KMS-11 (cell line): ENCODE data around the gene SAMD8.
"Not testable (repeated sequence)": the region's sequence is repeated elsewhere in the genome, so short reads cannot be mapped to it uniquely, and the experiment has no call there.

ENCODE experiments used
- H2AFZ ChIP-seq: fragments of 200-600 bp; sonication (generic); 2 replicates; pipeline ENCODE4 v1.6.1; 2016; ENCODE audit warnings: antibody characterized with exemption, mixed run types, low read depth
- H3K27ac ChIP-seq: fragments of 200-600 bp; sonication (generic); 2 replicates; pipeline ENCODE4 v1.6.1; 2016; ENCODE audit warnings: mild to moderate bottlenecking, mixed run types
- H3K27me3 ChIP-seq: fragments of 200-600 bp; sonication (generic); 2 replicates; pipeline ENCODE4 v1.6.1; 2017; ENCODE audit warnings: mild to moderate bottlenecking, low read depth, mixed run types, moderate library complexity; ENCODE audit not compliant: insufficient read depth
- H3K36me3 ChIP-seq: fragments of 200-600 bp; sonication (generic); 2 replicates; pipeline ENCODE4 v1.6.1; 2017; ENCODE audit warnings: mild to moderate bottlenecking, mixed run types; ENCODE audit not compliant: insufficient read depth
- H3K4me1 ChIP-seq: fragments of 200-600 bp; sonication (generic); 2 replicates; pipeline ENCODE4 v1.6.1; 2016; ENCODE audit warnings: mild to moderate bottlenecking, low read depth, mixed run types; ENCODE audit not compliant: poor library complexity, severe bottlenecking
- H3K4me2 ChIP-seq: fragments of 200-600 bp; sonication (generic); 2 replicates; pipeline ENCODE4 v1.7.0; 2016; ENCODE audit warnings: mild to moderate bottlenecking, mixed run types
- H3K4me3 ChIP-seq: fragments of 200-600 bp; sonication (generic); IDR thresholded peaks from 2 replicates; pipeline ENCODE4 v1.6.1; 2017; ENCODE audit warnings: low read depth, low read length, mixed read lengths; ENCODE audit not compliant: insufficient read depth
- H3K79me2 ChIP-seq: fragments of 200-600 bp; sonication (generic); 2 replicates; pipeline ENCODE4 v1.6.1; 2016; ENCODE audit warnings: low read depth, mixed run types; ENCODE audit not compliant: insufficient read depth
- H3K9ac ChIP-seq: fragments of 200-600 bp; sonication (generic); 2 replicates; pipeline ENCODE4 v1.6.1; 2016; ENCODE audit warnings: mild to moderate bottlenecking, mixed run types
- H4K20me1 ChIP-seq: fragments of 200-600 bp; sonication (generic); 2 replicates; pipeline ENCODE4 v1.6.1; 2016; ENCODE audit warnings: mild to moderate bottlenecking, mixed run types; ENCODE audit not compliant: insufficient read depth
- CTCF ChIP-seq: fragments of 200-600 bp; sonication (generic); conservative IDR thresholded peaks from 2 replicates; pipeline ENCODE4 v1.6.1; 2017; ENCODE audit warnings: low read depth, mild to moderate bottlenecking, antibody characterized with exemption, low read length, moderate library complexity, mixed read lengths

Gene SAMD8

DNA sequence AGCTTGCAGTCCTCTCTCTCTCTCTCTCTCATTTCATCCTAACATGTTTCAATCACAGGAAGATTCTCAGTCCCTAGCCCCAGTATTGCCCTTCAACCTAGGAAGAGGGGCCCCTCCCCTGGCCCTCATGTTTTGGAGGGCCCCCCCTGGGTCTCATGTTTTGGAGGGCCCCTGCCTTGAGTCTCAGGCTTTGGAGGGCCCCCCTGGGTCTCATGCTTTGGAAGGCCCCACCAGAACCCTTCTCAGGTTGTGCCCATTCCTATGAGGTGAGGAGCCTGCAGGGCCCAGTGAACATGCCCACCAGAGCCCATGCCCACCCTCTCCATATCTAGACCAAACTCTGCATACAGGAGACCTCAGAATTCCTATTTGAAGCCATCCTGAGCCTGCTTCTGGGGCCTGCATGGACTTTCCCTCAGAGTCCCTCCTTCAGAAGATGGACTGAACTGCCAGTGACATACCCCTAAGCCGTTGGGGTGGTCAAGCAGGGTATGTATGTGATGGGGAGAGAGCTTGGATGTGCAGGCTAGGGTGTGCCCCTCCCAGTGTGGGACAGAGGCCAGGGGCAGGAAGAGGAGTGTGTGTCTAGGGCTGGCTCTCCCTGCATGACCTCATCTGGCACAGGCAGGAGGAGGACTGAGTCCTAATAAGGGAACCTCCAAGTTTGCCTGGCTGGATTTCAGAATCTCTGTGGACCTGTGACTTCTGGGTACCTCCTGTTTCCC, 91.0 kb downstream of the SAMD8 start:
- H3K27ac ChIP-seq: no peak overlapping the region
- H3K36me3 ChIP-seq: no peaks in the 10 kb centered on the region
- no peak for TF ChIP-seq CTCF
- H4K20me1 ChIP-seq: no peaks in the 10 kb centered on the region
- no peaks in the 10 kb centered on the region for H3K79me2 ChIP-seq
- H3K9ac ChIP-seq: no peak overlapping the region
- no peak overlapping the region for H3K4me3 ChIP-seq
- no peaks in the 10 kb centered on the region for H3K27me3 ChIP-seq
- no peak overlapping the region for H3K4me2 ChIP-seq
- H3K4me1 ChIP-seq: no peaks in the 10 kb centered on the region
- no peak overlapping the region for H2AFZ ChIP-seq

GRCh38 chr10:75203046-75203620, 91.7 kb downstream of the SAMD8 start:
- H3K79me2 ChIP-seq, H3K4me1 ChIP-seq, H3K27me3 ChIP-seq, H3K27ac ChIP-seq, H4K20me1 ChIP-seq, H3K4me2 ChIP-seq, H3K9ac ChIP-seq, H2AFZ ChIP-seq, H3K36me3 ChIP-seq, H3K4me3 ChIP-seq: not testable (repeated sequence)

DNA sequence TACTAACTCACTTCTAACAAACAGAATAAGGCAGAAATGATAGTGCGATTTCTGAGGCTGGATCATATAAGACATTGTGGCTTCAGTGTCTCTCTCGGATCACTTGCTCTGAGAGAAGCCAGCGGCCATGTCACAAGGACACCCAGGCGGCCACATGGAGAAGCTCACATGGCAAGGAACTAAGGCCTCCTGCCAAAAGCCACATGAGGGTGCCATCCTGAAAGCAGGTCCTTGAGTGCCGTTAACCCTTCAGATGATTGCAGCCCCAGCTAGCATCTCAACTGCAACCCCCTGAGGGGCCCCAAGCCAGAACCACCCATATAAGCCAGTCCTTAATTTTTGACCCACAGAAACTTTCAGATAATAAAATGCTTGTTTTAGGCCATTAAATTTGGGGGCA, 92.3 kb downstream of the SAMD8 start:
- no peak for TF ChIP-seq CTCF
- Histone ChIP-seq H3K79me2 (no peaks in the 10 kb centered on the region), H3K9ac (no peak overlapping the region), H3K27ac (no peak overlapping the region), H3K36me3 (no peaks in the 10 kb centered on the region), H3K4me3 (no peak overlapping the region), H2AFZ (no peak overlapping the region), H3K4me1 (no peaks in the 10 kb centered on the region), H3K27me3 (no peaks in the 10 kb centered on the region), H3K4me2 (no peak overlapping the region), H4K20me1 (no peaks in the 10 kb centered on the region)

DNA sequence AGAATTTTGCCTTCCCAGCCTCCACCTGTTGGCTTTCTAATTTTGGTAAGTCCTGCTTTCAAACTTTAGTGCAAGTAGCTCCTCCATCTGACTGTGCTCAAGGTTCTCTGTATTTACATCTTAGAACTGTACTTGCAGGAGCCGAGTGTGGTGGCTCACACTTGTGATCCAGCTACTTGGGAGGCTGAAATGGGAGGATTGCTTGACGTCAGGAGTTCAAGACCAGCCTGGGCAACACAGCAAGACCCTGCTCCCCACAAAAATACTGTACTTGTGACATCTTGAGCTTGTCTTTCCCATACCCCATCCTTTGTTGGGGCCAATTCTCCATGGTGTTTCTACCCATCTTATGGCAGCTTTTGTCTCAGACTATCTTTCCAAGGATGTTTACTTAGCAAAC, 94.5 kb downstream of the SAMD8 start:
- no peak overlapping the region for H3K4me2 ChIP-seq
- no peak for TF ChIP-seq CTCF
- no peak overlapping the region for H3K27ac ChIP-seq
- H2AFZ ChIP-seq: no peak overlapping the region
- H3K36me3 ChIP-seq: no peaks in the 10 kb centered on the region
- H4K20me1 ChIP-seq: no peaks in the 10 kb centered on the region
- H3K4me1 ChIP-seq: peaks cover 8% of the 10 kb centered on the region
- H3K79me2 ChIP-seq: peaks cover 2% of the 10 kb centered on the region
- H3K4me3 ChIP-seq: no peak overlapping the region
- no peak overlapping the region for H3K9ac ChIP-seq
- no peaks in the 10 kb centered on the region for H3K27me3 ChIP-seq

GRCh38 chr10:75206638-75207037, 95.2 kb downstream of the SAMD8 start:
- not testable (repeated sequence) for H3K4me1 ChIP-seq

More at GRCh38 chr10:75206638-75207037, 95.2 kb downstream of the SAMD8 start:
- not testable (repeated sequence) for H3K79me2 ChIP-seq, H3K4me3 ChIP-seq, H3K36me3 ChIP-seq, H4K20me1 ChIP-seq, H3K27ac ChIP-seq, H3K27me3 ChIP-seq, H3K9ac ChIP-seq, H2AFZ ChIP-seq, H3K4me2 ChIP-seq
